ENCODE measurements around the gene PRRT1. TPM values are rescaled to one million over a fixed set of nuclear protein-coding genes. Genes with fewer than 3 reads are reported as not detected.

PRRT1 gene
- total RNA-seq, 2 donors from 2014 or later = 2.0 to 3.0 TPM

GRCh38 chr6:32120573-32121059 is 31.1 kb downstream of the PRRT1 start:
- no peak overlapping the region for H3K27ac Mint-ChIP-seq
- DNase-seq = no peak

DNA sequence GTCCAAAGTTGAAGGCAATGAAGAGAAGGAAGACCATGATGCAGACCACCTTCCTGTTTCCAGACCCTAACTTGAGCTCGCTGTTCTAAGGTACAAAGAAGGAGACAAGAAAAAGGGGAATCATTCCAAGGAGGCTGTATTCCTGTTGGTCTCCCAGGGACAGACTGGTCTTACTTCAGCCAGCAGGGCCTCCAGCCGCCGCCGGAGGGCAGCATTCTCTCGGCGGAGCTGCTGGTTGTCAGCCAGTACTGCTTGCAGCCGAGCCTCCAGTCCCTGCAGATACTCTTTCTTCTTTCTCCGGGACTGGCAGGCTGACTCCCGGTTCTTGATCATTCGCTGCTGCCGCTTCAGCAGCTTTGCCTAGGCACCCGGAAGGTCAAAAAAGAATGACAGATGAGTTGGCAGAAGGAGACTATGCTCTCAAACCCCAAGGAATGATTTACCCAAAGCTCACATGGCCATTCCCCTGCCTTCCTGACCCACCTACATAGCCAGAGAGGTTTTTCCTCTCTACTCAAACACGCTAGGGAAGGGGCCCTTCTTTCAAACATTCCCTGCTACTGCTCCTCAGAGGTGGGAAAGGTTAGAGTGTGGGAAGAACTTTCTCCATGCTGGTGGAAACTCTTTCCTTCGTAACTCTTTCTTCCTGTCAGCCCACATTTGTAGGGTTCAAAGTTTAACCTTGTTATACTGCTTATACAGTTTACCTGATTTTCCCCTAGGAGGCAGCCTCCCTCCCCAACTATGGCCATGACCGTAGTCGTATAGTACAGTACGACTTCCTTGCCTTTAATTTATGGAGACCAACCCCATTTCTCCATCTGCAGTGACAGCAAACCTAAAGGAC is 32.7 kb downstream of the PRRT1 start:
- peaks cover 7% of the 10 kb centered on the region for H3K4me1 Mint-ChIP-seq
- H3K4me3 Mint-ChIP-seq = no peak overlapping the region
- peak; percentile 95 for DNase-seq
- WGBS, 2 experiments (ENCODE audit: insufficient coverage in 1 of 2, insufficient read length in 1 of 2) = 31 to 39% methylated on average over 8 to 16 of the region's 17 CpGs
- Histone ChIP-seq H3K9ac (ENCODE audit: extremely low read depth, low read length, poor library complexity, severe bottlenecking) (no peak overlapping the region), H3K36me3 (ENCODE audit: control insufficient read depth, insufficient read depth, low read length) (peaks cover 66% of the 10 kb centered on the region), H3K27ac (ENCODE audit: low read depth, low read length) (no peak overlapping the region), H3K4me3 (ENCODE audit: low read length) (no peak overlapping the region), H3K4me1 (ENCODE audit: control insufficient read depth, insufficient read depth, low read length) (peaks cover 4% of the 10 kb centered on the region), H3K9me3 (ENCODE audit: control insufficient read depth, low read length) (no peaks in the 10 kb centered on the region), H3K27me3 (ENCODE audit: control insufficient read depth, insufficient read depth, low read length, poor library complexity, severe bottlenecking) (no peaks in the 10 kb centered on the region)
- H3K27me3 Mint-ChIP-seq (ENCODE audit: insufficient read depth) = no peaks in the 10 kb centered on the region
- peak overlapping the region; percentile 91 for H3K27ac Mint-ChIP-seq
- H3K9me3 Mint-ChIP-seq = no peaks in the 10 kb centered on the region
- H3K36me3 Mint-ChIP-seq (ENCODE audit: low read depth) = peaks cover 62% of the 10 kb centered on the region
- peak; percentile 91 for TF ChIP-seq CTCF (conservative IDR thresholded peaks at IDR 0.05)

More at GRCh38 chr6:32120573-32121059, 31.1 kb downstream of the PRRT1 start:
- Mint-ChIP-seq H3K4me3 (no peak overlapping the region), H3K4me1 (peaks cover 7% of the 10 kb centered on the region), H3K9me3 (no peaks in the 10 kb centered on the region), H3K27me3 (ENCODE audit: insufficient read depth) (no peaks in the 10 kb centered on the region), H3K36me3 (ENCODE audit: low read depth) (peaks cover 58% of the 10 kb centered on the region)
- no peak for TF ChIP-seq CTCF (conservative IDR thresholded peaks at IDR 0.05)
- Histone ChIP-seq H3K4me1 (ENCODE audit: control insufficient read depth, insufficient read depth, low read length) (peaks cover 4% of the 10 kb centered on the region), H3K9ac (ENCODE audit: extremely low read depth, low read length, poor library complexity, severe bottlenecking) (no peak overlapping the region), H3K27ac (ENCODE audit: low read depth, low read length) (no peak overlapping the region), H3K9me3 (ENCODE audit: control insufficient read depth, low read length) (no peaks in the 10 kb centered on the region), H3K27me3 (ENCODE audit: control insufficient read depth, insufficient read depth, low read length, poor library complexity, severe bottlenecking) (no peaks in the 10 kb centered on the region), H3K4me3 (ENCODE audit: low read length) (no peak overlapping the region), H3K36me3 (ENCODE audit: control insufficient read depth, insufficient read depth, low read length) (peaks cover 73% of the 10 kb centered on the region)
- 81 to 94% methylated on average over 6 to 12 of the region's 12 CpGs for WGBS, 2 experiments (ENCODE audit: insufficient coverage in 1 of 2, insufficient read length in 1 of 2)

GRCh38 chr6:32117461-32117860 is 34.3 kb downstream of the PRRT1 start:
- Histone ChIP-seq H3K27me3 (ENCODE audit: control insufficient read depth, insufficient read depth, low read length, poor library complexity, severe bottlenecking) (no peaks in the 10 kb centered on the region), H3K9ac (ENCODE audit: extremely low read depth, low read length, poor library complexity, severe bottlenecking) (no peak overlapping the region), H3K4me3 (ENCODE audit: low read length) (no peak overlapping the region), H3K9me3 (ENCODE audit: control insufficient read depth, low read length) (no peaks in the 10 kb centered on the region), H3K36me3 (ENCODE audit: control insufficient read depth, insufficient read depth, low read length) (peaks cover 58% of the 10 kb centered on the region), H3K27ac (ENCODE audit: low read depth, low read length) (no peak overlapping the region), H3K4me1 (ENCODE audit: control insufficient read depth, insufficient read depth, low read length) (peaks cover 4% of the 10 kb centered on the region)
- H3K9me3 Mint-ChIP-seq = no peaks in the 10 kb centered on the region
- WGBS, 2 experiments (ENCODE audit: insufficient coverage in 1 of 2, insufficient read length in 1 of 2) = 80 to 91% methylated on average over 3 to 9 of the region's 9 CpGs
- peak; percentile 67 for DNase-seq
- peaks cover 53% of the 10 kb centered on the region for H3K36me3 Mint-ChIP-seq (ENCODE audit: low read depth)
- no peak overlapping the region for H3K4me3 Mint-ChIP-seq
- TF ChIP-seq CTCF (conservative IDR thresholded peaks at IDR 0.05) = no peak
- H3K4me1 Mint-ChIP-seq = peaks cover 7% of the 10 kb centered on the region
- no peaks in the 10 kb centered on the region for H3K27me3 Mint-ChIP-seq (ENCODE audit: insufficient read depth)
- H3K27ac Mint-ChIP-seq = no peak overlapping the region

Data from endodermal cell (in vitro differentiated cells).